CD4-positive, alpha-beta T cell (primary cell): Measurements from ENCODE around the gene SUPT6H. TPM values are rescaled to one million over a fixed set of nuclear protein-coding genes. Genes with fewer than 3 reads are reported as not detected.

Experiments
- ATAC-seq: fragments of 200-7000 bp; cut with Tn5 transposase; one replicate; pipeline ENCODE4 v1.10.0; 2022; ENCODE audit warnings: mild to moderate bottlenecking; ENCODE audit not compliant: poor library complexity
- CTCF ChIA-PET: fragments of 350-600 bp; sonication (Branson Sonifier 250); formaldehyde crosslinking; loops from one replicate; lab custom pipeline; 2021; ENCODE audit warnings: antibody characterized with exemption, inconsistent platforms; lab: Charles Lee
- POLR2A ChIA-PET: fragments of 350-600 bp; sonication (Branson Sonifier 250); formaldehyde crosslinking; loops from one replicate; lab custom pipeline; 2021; ENCODE audit warnings: antibody characterized with exemption, inconsistent platforms; lab: Charles Lee
- DNase-seq, 14 experiments: peaks; one replicate each; pipeline ENCODE4 v3.0.0-alpha.2; 2013 to 2020; ENCODE audit warnings: mixed read lengths in 2 of 14
- H3K27ac ChIP-seq, 2 donors: one replicate each; pipeline versions ENCODE4 v1.5.1 to v1.7.0; 2013; ENCODE audit warnings: low read length in 2 of 2, low read depth in 1 of 2, mild to moderate bottlenecking in 1 of 2
- H3K27me3 ChIP-seq, 2 experiments: 1 replicate in 1 of 2; 2 replicates in 1 of 2; pipeline versions ENCODE4 v1.6.1 to v1.7.0; 2013; ENCODE audit warnings: low read length in 2 of 2, control low read depth in 1 of 2, mild to moderate bottlenecking in 1 of 2, moderate library complexity in 1 of 2; ENCODE audit not compliant: insufficient read depth in 2 of 2, control insufficient read depth in 1 of 2
- H3K36me3 ChIP-seq: one replicate; pipeline ENCODE4 v1.6.1; 2013; ENCODE audit warnings: low read length, control low read depth; ENCODE audit not compliant: insufficient read depth
- H3K4me1 ChIP-seq: one replicate; pipeline ENCODE4 v1.6.1; 2013; ENCODE audit warnings: low read length, control low read depth; ENCODE audit not compliant: insufficient read depth
- H3K4me3 ChIP-seq: one replicate; pipeline ENCODE4 v1.5.1; 2013; ENCODE audit warnings: mild to moderate bottlenecking, low read length, moderate library complexity
- H3K9me3 ChIP-seq, 2 experiments: 1 replicate in 1 of 2; 2 replicates in 1 of 2; pipeline versions ENCODE4 v1.6.1 to v1.7.0; 2013; ENCODE audit warnings: low read length in 2 of 2, mild to moderate bottlenecking in 2 of 2, control low read depth in 1 of 2, moderate library complexity in 1 of 2; ENCODE audit not compliant: control insufficient read depth in 1 of 2, insufficient read depth in 1 of 2
- H3K27ac Mint-ChIP-seq: one replicate; pipeline ENCODE4 v1.8.0; 2020; ENCODE audit warnings: mixed read lengths
- H3K27me3 Mint-ChIP-seq: one replicate; pipeline ENCODE4 v1.8.0; 2021; ENCODE audit warnings: mixed read lengths
- H3K36me3 Mint-ChIP-seq: one replicate; pipeline ENCODE4 v1.8.0; 2021; ENCODE audit warnings: low read depth, mixed read lengths
- H3K4me1 Mint-ChIP-seq: one replicate; pipeline ENCODE4 v1.8.0; 2021; ENCODE audit warnings: low read depth, mixed read lengths
- H3K4me3 Mint-ChIP-seq: one replicate; pipeline ENCODE4 v1.8.0; 2020; ENCODE audit warnings: mild to moderate bottlenecking, mixed read lengths
- H3K9me3 Mint-ChIP-seq: one replicate; pipeline ENCODE4 v1.8.0; 2020; ENCODE audit warnings: mixed read lengths
- CTCF ChIP-seq: fragments of 200-600 bp; IDR thresholded peaks from one replicate; pipeline ENCODE4 v1.8.0; 2022; ENCODE audit warnings: antibody characterized with exemption, mild to moderate bottlenecking
- intact Hi-C, 2 experiments: fragments of 100-400 bp; cut with DNase I in 1 of 2; cut with micrococcal nuclease in 1 of 2; formaldehyde crosslinking; loops; one replicate each; pipeline versions ENCODE4 v1.15.1 to v1.9.0; 2023 to 2025; cut with DNase I, micrococcal nuclease
- total RNA-seq, 174 experiments: library from RNA in 2 of 174; stranded (reverse) in 2 of 174; gene quantifications; one replicate each; pipeline ENCODE4 v1.2.3 and lab custom pipeline; 2021 to 2026

Gene SUPT6H
- total RNA-seq, 2 experiments from 2014 or later, result 149 to 151 TPM

GRCh38 chr17:28725660-28726225 is 63.7 kb downstream of the SUPT6H start:
- DNase-seq, result peak in 1 of 14 experiments; percentile 78

DNA sequence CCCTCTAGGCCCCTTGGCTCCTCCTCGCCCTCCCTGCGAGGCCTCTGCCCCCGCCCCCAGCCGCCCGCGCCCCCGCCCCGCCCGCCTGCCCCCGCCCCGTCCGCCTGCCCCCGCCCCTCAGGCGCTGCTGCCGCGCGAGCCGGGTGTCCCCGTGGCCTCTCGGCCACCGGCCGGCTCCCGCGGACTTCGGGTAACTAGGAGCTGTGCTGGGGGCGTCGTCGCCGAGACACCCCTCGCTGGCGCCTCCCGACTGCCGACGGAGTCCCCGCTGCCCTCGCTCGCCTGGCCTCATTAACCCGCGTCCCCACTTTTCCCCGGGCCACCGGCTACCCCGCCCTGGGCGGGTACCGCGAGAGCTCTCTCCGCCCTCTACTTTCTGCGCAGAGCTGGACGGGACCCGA is 64.2 kb downstream of the SUPT6H start, which contains the start of gene TLCD1:
Gene TLCD1, minus strand, starts transcription at position 8 of the 401 bp plus-strand sequence. CDS start 136 bp downstream, outside the sequence.
- Histone ChIP-seq H3K27me3 (no peaks in the 10 kb centered on the region), H3K36me3 (peaks cover 40% of the 10 kb centered on the region), H3K27ac (peak within 1 kb of the TSS; percentile 99 to 100), H3K9me3 (no peaks in the 10 kb centered on the region), H3K4me3 (peak within 1 kb of the TSS; percentile 75), H3K4me1 (peaks cover 68% of the 10 kb centered on the region)
- TF ChIP-seq CTCF, result no peak
- Mint-ChIP-seq H3K4me3 (peak within 1 kb of the TSS; percentile 98), H3K27me3 (no peaks in the 10 kb centered on the region), H3K4me1 (peaks cover 66% of the 10 kb centered on the region), H3K9me3 (no peaks in the 10 kb centered on the region), H3K36me3 (peaks cover 54% of the 10 kb centered on the region), H3K27ac (peak within 1 kb of the TSS; percentile 100)
- DNase-seq (peak; percentile 32 to 84 (median 56)), ATAC-seq (no peak)
- ChIA-PET POLR2A (interaction anchor here (0.6 to 6.5 kb wide), 24 partner anchors 10 to 568 kb away, joined by 3 to 268 read pairs (median 6); partner anchors contain the start of genes BLTP2, DHRS13, FAM222B and FLOT2), CTCF (interaction anchor here (0.6 to 10.8 kb wide), 40 partner anchors 9 to 419 kb away, joined by 3 to 373 read pairs (median 4); partner anchors contain the start of genes BLTP2, DHRS13, FAM222B and FLOT2)
- intact Hi-C loops, result loop anchor here (2.0 to 5.0 kb wide), 7 partner anchors 36 to 391 kb away; partner anchors contain the start of gene BLTP2 (in 1 of the 2)

More at GRCh38 chr17:28725660-28726225, 63.7 kb downstream of the SUPT6H start:
- intact Hi-C loops, result loop anchor here (2.0 to 5.0 kb wide), 8 partner anchors 37 to 392 kb away; partner anchors contain the start of gene BLTP2 (in 1 of the 2)
- Mint-ChIP-seq H3K4me3 (peak overlapping the region; percentile 86), H3K4me1 (peaks cover 71% of the 10 kb centered on the region), H3K27ac (peak overlapping the region; percentile 67), H3K9me3 (no peaks in the 10 kb centered on the region), H3K27me3 (no peaks in the 10 kb centered on the region), H3K36me3 (peaks cover 59% of the 10 kb centered on the region)
- no peak overlapping the region for H3K27ac ChIP-seq
- H3K9me3 ChIP-seq, result no peaks in the 10 kb centered on the region
- ChIA-PET CTCF (interaction anchor here (1.5 to 10.8 kb wide), 15 partner anchors 15 to 226 kb away, joined by 3 to 373 read pairs (median 12); partner anchors contain the start of genes DHRS13, FAM222B, PHF12 and PROCA1), POLR2A (interaction anchor here (0.8 to 6.5 kb wide), 14 partner anchors 14 to 226 kb away, joined by 3 to 268 read pairs (median 10); partner anchors contain the start of genes BLTP2, DHRS13, FAM222B and PHF12)
- peaks cover 45% of the 10 kb centered on the region for H3K36me3 ChIP-seq
- H3K27me3 ChIP-seq, result no peaks in the 10 kb centered on the region
- peak overlapping the region; percentile 75 for H3K4me3 ChIP-seq
- peaks cover 73% of the 10 kb centered on the region for H3K4me1 ChIP-seq
- no peak for TF ChIP-seq CTCF
- ATAC-seq, result no peak

GRCh38 chr17:28726627-28727491 is 64.9 kb downstream of the SUPT6H start:
- ATAC-seq (peak; percentile 43), DNase-seq (peak; percentile 82 to 94 (median 86))
- POLR2A ChIA-PET, result interaction anchor here (0.6 to 6.5 kb wide), 27 partner anchors 7 to 567 kb away, joined by 3 to 268 read pairs (median 6); partner anchors contain the start of genes BLTP2, DHRS13, FAM222B and FLOT2
- Histone ChIP-seq H3K36me3 (peaks cover 34% of the 10 kb centered on the region), H3K27ac (peak overlapping the region; percentile 99 to 100), H3K4me1 (peaks cover 62% of the 10 kb centered on the region), H3K27me3 (no peaks in the 10 kb centered on the region), H3K4me3 (peak overlapping the region; percentile 75), H3K9me3 (no peaks in the 10 kb centered on the region)
- Mint-ChIP-seq H3K27me3 (no peaks in the 10 kb centered on the region), H3K4me3 (peak overlapping the region; percentile 98), H3K4me1 (peaks cover 62% of the 10 kb centered on the region), H3K9me3 (no peaks in the 10 kb centered on the region), H3K36me3 (peaks cover 48% of the 10 kb centered on the region), H3K27ac (peak overlapping the region; percentile 100)
- intact Hi-C loops, result loop anchor here (1.0 to 5.0 kb wide), 10 partner anchors 17 to 390 kb away; partner anchors contain the start of genes BLTP2 (in 1 of the 2), DHRS13 (in 1 of the 2) and TRAF4 (in 1 of the 2)
- CTCF ChIA-PET, result interaction anchor here (0.5 to 10.8 kb wide), 43 partner anchors 9 to 693 kb away, joined by 3 to 373 read pairs (median 5); partner anchors contain the start of genes BLTP2, DHRS13, FAM222B and FLOT2
- peak; percentile 99 for TF ChIP-seq CTCF
